HEK293 (cell line): Measurements from ENCODE around the gene SINHCAF.

Experiments
- HOXA7 ChIP-seq: sonication (generic); formaldehyde crosslinking; IDR thresholded peaks from 2 replicates; pipeline ENCODE4 v1.8.1; 2022; ENCODE audit warnings: missing genetic modification reagents, borderline replicate concordance
- ZNF10 ChIP-seq: fragments of 450-650 bp; formaldehyde crosslinking; IDR thresholded peaks from 2 replicates; pipeline ENCODE4 v1.5.1; 2017; ENCODE audit warnings: missing biosample characterization, missing genetic modification characterization
- ZNF121 ChIP-seq: fragments of 450-650 bp; formaldehyde crosslinking; IDR thresholded peaks from 2 replicates; pipeline ENCODE4 v1.5.1; 2016; ENCODE audit warnings: missing biosample characterization, missing genetic modification characterization
- ZNF335 ChIP-seq: fragments of 450-650 bp; formaldehyde crosslinking; conservative IDR thresholded peaks from 2 replicates; pipeline ENCODE4 v1.5.1; 2016; ENCODE audit warnings: missing biosample characterization, missing genetic modification characterization
- ZNF623 ChIP-seq: fragments of 450-650 bp; formaldehyde crosslinking; IDR thresholded peaks from 2 replicates; pipeline ENCODE4 v1.5.1; 2016; ENCODE audit warnings: missing biosample characterization, missing genetic modification characterization
- ZNF777 ChIP-seq: fragments of 450-650 bp; formaldehyde crosslinking; IDR thresholded peaks from 2 replicates; pipeline ENCODE4 v1.5.1; 2017; ENCODE audit warnings: missing biosample characterization, missing genetic modification characterization, borderline replicate concordance
- TF ChIP-seq, protein P1 (sequence below): fragments of 450-650 bp; formaldehyde crosslinking; IDR thresholded peaks from 2 replicates; pipeline ENCODE4 v1.5.1; 2016; ENCODE audit warnings: missing biosample characterization, missing genetic modification characterization
- TF ChIP-seq, protein P2 (sequence below): fragments of 450-650 bp; formaldehyde crosslinking; IDR thresholded peaks from 2 replicates; pipeline ENCODE4 v1.5.1; 2016; ENCODE audit warnings: missing biosample characterization, missing genetic modification characterization

DNA sequence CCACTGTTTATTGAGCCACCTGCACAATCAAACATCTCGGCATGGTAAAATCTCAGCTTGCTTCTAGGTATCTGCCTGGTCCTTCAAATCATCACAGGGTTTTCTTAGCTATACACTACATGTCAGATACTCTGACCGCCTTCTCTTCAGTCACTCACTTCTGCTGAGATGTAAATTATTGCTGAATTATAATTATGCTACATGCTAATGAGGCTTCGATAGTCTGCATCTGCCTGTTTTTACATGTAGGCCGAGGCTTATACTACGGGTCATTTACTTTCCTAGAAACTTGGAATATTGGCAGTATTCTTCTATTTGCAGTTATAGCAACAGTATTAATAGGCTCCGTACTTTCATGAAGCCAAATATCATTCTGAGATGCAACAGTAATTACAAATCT lies 77.6 kb downstream of the SINHCAF start:
- TF ChIP-seq ZNF10 (tag by site-specific recombination), result no peak
- TF ChIP-seq ZNF121 (tag by site-specific recombination), result no peak
- TF ChIP-seq, protein P1, sequence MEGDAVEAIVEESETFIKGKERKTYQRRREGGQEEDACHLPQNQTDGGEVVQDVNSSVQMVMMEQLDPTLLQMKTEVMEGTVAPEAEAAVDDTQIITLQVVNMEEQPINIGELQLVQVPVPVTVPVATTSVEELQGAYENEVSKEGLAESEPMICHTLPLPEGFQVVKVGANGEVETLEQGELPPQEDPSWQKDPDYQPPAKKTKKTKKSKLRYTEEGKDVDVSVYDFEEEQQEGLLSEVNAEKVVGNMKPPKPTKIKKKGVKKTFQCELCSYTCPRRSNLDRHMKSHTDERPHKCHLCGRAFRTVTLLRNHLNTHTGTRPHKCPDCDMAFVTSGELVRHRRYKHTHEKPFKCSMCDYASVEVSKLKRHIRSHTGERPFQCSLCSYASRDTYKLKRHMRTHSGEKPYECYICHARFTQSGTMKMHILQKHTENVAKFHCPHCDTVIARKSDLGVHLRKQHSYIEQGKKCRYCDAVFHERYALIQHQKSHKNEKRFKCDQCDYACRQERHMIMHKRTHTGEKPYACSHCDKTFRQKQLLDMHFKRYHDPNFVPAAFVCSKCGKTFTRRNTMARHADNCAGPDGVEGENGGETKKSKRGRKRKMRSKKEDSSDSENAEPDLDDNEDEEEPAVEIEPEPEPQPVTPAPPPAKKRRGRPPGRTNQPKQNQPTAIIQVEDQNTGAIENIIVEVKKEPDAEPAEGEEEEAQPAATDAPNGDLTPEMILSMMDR (tag by site-specific recombination), result no peak
- TF ChIP-seq, protein P2, sequence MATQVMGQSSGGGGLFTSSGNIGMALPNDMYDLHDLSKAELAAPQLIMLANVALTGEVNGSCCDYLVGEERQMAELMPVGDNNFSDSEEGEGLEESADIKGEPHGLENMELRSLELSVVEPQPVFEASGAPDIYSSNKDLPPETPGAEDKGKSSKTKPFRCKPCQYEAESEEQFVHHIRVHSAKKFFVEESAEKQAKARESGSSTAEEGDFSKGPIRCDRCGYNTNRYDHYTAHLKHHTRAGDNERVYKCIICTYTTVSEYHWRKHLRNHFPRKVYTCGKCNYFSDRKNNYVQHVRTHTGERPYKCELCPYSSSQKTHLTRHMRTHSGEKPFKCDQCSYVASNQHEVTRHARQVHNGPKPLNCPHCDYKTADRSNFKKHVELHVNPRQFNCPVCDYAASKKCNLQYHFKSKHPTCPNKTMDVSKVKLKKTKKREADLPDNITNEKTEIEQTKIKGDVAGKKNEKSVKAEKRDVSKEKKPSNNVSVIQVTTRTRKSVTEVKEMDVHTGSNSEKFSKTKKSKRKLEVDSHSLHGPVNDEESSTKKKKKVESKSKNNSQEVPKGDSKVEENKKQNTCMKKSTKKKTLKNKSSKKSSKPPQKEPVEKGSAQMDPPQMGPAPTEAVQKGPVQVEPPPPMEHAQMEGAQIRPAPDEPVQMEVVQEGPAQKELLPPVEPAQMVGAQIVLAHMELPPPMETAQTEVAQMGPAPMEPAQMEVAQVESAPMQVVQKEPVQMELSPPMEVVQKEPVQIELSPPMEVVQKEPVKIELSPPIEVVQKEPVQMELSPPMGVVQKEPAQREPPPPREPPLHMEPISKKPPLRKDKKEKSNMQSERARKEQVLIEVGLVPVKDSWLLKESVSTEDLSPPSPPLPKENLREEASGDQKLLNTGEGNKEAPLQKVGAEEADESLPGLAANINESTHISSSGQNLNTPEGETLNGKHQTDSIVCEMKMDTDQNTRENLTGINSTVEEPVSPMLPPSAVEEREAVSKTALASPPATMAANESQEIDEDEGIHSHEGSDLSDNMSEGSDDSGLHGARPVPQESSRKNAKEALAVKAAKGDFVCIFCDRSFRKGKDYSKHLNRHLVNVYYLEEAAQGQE (tag by site-specific recombination), result no peak
- no peak for TF ChIP-seq ZNF335 (tag by site-specific recombination)
- TF ChIP-seq HOXA7, result no peak
- TF ChIP-seq ZNF623, result no peak
- no peak for TF ChIP-seq ZNF777 (tag by site-specific recombination)
